ENCODE data around the gene FAM13A. TPM values are rescaled to one million over a fixed set of nuclear protein-coding genes. Genes with fewer than 3 reads are reported as not detected.
"Not testable (repeated sequence)": the region's sequence is repeated elsewhere in the genome, so short reads cannot be mapped to it uniquely, and the experiment has no call there.

The FAM13A gene
- total and polyA plus RNA-seq, 8 donors, result 6.0 to 132 (median 45.7) TPM

GRCh38 chr4:89008166-89008565 is 48.8 kb downstream of the FAM13A start:
- Histone ChIP-seq H3K27ac (no peak overlapping the region), H3K4me1 (no peaks in the 10 kb centered on the region), H3K9me3 (no peaks in the 10 kb centered on the region), H3K27me3 (no peaks in the 10 kb centered on the region), H3K36me3 (peaks cover 0 to 16% (median 0%) of the 10 kb centered on the region in 4 donors), H3K4me3 (no peak overlapping the region)
- TF ChIP-seq EP300 (IDR thresholded peaks at IDR 0.05) (no peak), CTCF (IDR thresholded peaks at IDR 0.05) (no peak), POLR2AphosphoS5 (IDR thresholded peaks at IDR 0.05) (no peak), POLR2A (IDR thresholded peaks at IDR 0.05) (no peak)
- intact Hi-C loops (cut with DNase I; ENCODE audit: low total_unique reads), result no loop called here
- DNase-seq, result no peak
- WGBS, 5 donors, result 92 to 100% (median 97%) methylated on average over 2 of the region's 2 CpGs

DNA sequence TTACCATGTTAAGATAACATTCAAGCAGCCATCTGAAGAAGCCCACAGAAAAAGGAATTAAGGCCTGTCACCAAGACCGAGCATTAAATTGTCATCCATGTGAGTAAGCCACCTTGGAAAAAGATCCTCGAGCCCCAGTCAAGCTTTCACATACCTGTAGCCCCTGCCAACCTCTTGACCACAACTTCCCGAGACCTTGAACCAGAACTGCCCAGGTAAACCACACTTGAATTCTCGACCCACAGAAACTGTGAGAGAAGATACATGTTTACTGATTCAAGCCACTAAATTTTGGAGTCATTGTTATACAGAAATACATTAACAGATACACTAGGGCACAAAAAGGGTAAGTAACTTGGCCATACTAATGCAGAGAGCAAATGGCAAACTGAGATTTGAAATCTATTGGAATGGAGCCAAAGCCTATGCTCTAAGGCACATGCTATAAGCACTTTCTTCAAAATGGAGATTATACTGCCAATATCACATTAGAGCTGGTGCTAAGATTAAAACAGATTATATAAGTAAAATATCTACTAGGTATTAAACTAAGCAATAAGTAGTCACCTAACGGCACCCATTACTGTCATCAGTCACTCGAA is 49.5 kb downstream of the FAM13A start:
- TF ChIP-seq POLR2AphosphoS5 (IDR thresholded peaks at IDR 0.05), result no peak
- Histone ChIP-seq H3K4me3 (no peak overlapping the region), H3K27me3 (no peaks in the 10 kb centered on the region), H3K27ac (no peak overlapping the region), H3K9me3 (no peaks in the 10 kb centered on the region), H3K36me3 (peaks cover 0 to 16% (median 0%) of the 10 kb centered on the region in 4 donors), H3K4me1 (peaks cover 0 to under 1% (median 0%) of the 10 kb centered on the region in 4 donors)
- 87 to 97% (median 93%) methylated on average over 6 of the region's 6 CpGs for WGBS, 5 donors
- intact Hi-C loops (cut with DNase I; ENCODE audit: low total_unique reads), result no loop called here
- DNase-seq, result no peak

GRCh38 chr4:89006307-89006706 is 50.7 kb downstream of the FAM13A start:
- Histone ChIP-seq H3K4me1 (peaks cover 2 to 10% (median 5%) of the 10 kb centered on the region in 4 donors), H3K27me3 (no peaks in the 10 kb centered on the region), H3K9me3 (no peaks in the 10 kb centered on the region), H3K36me3 (peaks cover 0 to 16% (median 0%) of the 10 kb centered on the region in 4 donors), H3K27ac (no peak overlapping the region), H3K4me3 (no peak overlapping the region)
- 93 to 96% (median 95%) methylated on average over 5 of the region's 5 CpGs for WGBS, 5 donors
- no peak for DNase-seq
- no peak for TF ChIP-seq EP300 (IDR thresholded peaks at IDR 0.05)
- no peak for TF ChIP-seq CTCF (IDR thresholded peaks at IDR 0.05)
- no peak for TF ChIP-seq POLR2A (IDR thresholded peaks at IDR 0.05)
- no peak for TF ChIP-seq POLR2AphosphoS5 (IDR thresholded peaks at IDR 0.05)
- intact Hi-C loops (cut with DNase I; ENCODE audit: low total_unique reads), result no loop called here

DNA sequence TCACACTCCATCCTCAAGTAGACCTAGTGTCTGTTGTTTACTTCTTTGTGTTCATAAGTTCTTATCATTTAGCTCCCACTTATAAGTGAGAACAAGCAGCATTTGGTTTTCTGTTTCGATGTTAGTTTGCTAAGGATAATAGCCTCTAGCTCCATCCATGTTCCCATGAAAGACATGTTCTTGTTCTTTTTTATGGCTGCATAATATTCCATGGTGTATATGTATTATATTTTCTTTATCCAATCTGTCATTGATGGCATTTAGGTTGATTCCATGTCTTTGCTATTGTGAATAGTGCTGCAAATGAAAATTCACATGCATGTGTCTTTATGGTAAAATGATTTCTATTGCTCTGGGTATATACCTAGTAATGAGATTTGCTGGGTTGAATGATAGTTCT is 51.9 kb downstream of the FAM13A start:
- H3K4me1 ChIP-seq, result peaks cover 3 to 13% (median 8%) of the 10 kb centered on the region in 4 donors
- 96 to 100% (median 97%) methylated on average over 1 of the region's 1 CpG for WGBS, 5 donors
- intact Hi-C loops (cut with DNase I; ENCODE audit: low total_unique reads), result not testable (repeated sequence)

GRCh38 chr4:89001647-89002445 is 55.1 kb downstream of the FAM13A start:
- WGBS, 5 donors, result 30 to 44% (median 42%) methylated on average over 9 of the region's 9 CpGs
- intact Hi-C loops (cut with DNase I; ENCODE audit: low total_unique reads), result no loop called here
- H3K27me3 ChIP-seq, result no peaks in the 10 kb centered on the region
- no peak overlapping the region for H3K27ac ChIP-seq
- peaks cover 3 to 30% (median 8%) of the 10 kb centered on the region in 4 donors for H3K4me1 ChIP-seq
- H3K36me3 ChIP-seq, result peaks cover 0 to 8% (median 0%) of the 10 kb centered on the region in 4 donors
- H3K4me3 ChIP-seq, result no peak overlapping the region
- no peaks in the 10 kb centered on the region for H3K9me3 ChIP-seq
- no peak for DNase-seq
- no peak for TF ChIP-seq CTCF (IDR thresholded peaks at IDR 0.05)
- no peak for TF ChIP-seq EP300 (IDR thresholded peaks at IDR 0.05)
- no peak for TF ChIP-seq POLR2A (IDR thresholded peaks at IDR 0.05)
- TF ChIP-seq POLR2AphosphoS5 (IDR thresholded peaks at IDR 0.05), result no peak

More for the DNA sequence above, 51.9 kb downstream of the FAM13A start:
- H3K9me3 ChIP-seq, H3K4me3 ChIP-seq, H3K27ac ChIP-seq, DNase-seq, H3K27me3 ChIP-seq: not testable (repeated sequence)
- peaks cover 0 to 16% (median 0%) of the 10 kb centered on the region in 4 donors for H3K36me3 ChIP-seq
